Prostate gland (tissue), 2 donors: ENCODE results near the gene CTBP2. TPM values are rescaled to one million over a fixed set of nuclear protein-coding genes. Genes with fewer than 3 reads are reported as not detected.

ENCODE experiments used
- DNase-seq: peaks from one replicate; pipeline ENCODE4 v3.0.0-alpha.2; 2019; ENCODE audit warnings: low spot score
- H3K27ac ChIP-seq, 2 donors: fragments of 200-600 bp; sonication (generic); 2 replicates each; pipeline ENCODE4 v1.5.1; 2017 to 2019
- H3K27me3 ChIP-seq: fragments of 200-600 bp; sonication (generic); replicated peaks from 2 replicates; pipeline ENCODE4 v1.5.1; 2019; ENCODE audit not compliant: insufficient read depth
- H3K36me3 ChIP-seq, 2 donors: fragments of 200-600 bp; sonication (generic); 1 replicate in 1 of 2; 2 replicates in 1 of 2; pipeline versions ENCODE4 v1.5.1 to v1.8.1; 2017 to 2019
- H3K4me1 ChIP-seq: fragments of 200-600 bp; sonication (generic); replicated peaks from 2 replicates; pipeline ENCODE4 v1.5.1; 2019
- H3K4me3 ChIP-seq, 2 donors: fragments of 200-600 bp; sonication (generic); 2 replicates each; pipeline ENCODE4 v1.5.1; 2017 to 2019
- H3K9me3 ChIP-seq: fragments of 200-600 bp; sonication (generic); 2 replicates; pipeline ENCODE4 v1.5.1; 2017
- POLR2A ChIP-seq: fragments of 450-650 bp; IDR thresholded peaks from one replicate; pipeline ENCODE4 v1.6.1; 2016; ENCODE audit warnings: antibody characterized with exemption, mild to moderate bottlenecking
- POLR2AphosphoS5 ChIP-seq: sonication (generic); formaldehyde crosslinking; IDR thresholded peaks from one replicate; pipeline ENCODE4 v1.6.1; 2017; ENCODE audit warnings: antibody characterized with exemption
- WGBS: methylation state at CpG from one replicate; pipeline ENCODE4 v1.1.5; 2018; 5-methylcytosine and 5-hydroxymethylcytosine counted together
- intact Hi-C: fragments of 100-400 bp; cut with DNase I; formaldehyde crosslinking; loops from one replicate; pipeline ENCODE4 v1.14.2; 2022
- total RNA-seq, 2 donors: library from RNA; depleted of rRNA; stranded (reverse); fragments of >200 nt; gene quantifications; one replicate each; pipeline ENCODE4 v1.1.0, GENCODE V29; 2016
- TF ChIP-seq, protein P1 (sequence below), 4 experiments: fragments of 200-600 bp in 2 of 4; fragments of 450-650 bp in 2 of 4; sonication (generic) in 2 of 4; IDR thresholded peaks; 1 replicate in 3 of 4; 2 replicates in 1 of 4; pipeline ENCODE4 v1.5.1; 2016 to 2019; ENCODE audit warnings: antibody characterized with exemption in 4 of 4, mild to moderate bottlenecking in 2 of 4, moderate library complexity in 2 of 4

The CTBP2 gene
- total RNA-seq, 2 donors from 2014 or later, result 70.2 to 89.7 TPM

DNA sequence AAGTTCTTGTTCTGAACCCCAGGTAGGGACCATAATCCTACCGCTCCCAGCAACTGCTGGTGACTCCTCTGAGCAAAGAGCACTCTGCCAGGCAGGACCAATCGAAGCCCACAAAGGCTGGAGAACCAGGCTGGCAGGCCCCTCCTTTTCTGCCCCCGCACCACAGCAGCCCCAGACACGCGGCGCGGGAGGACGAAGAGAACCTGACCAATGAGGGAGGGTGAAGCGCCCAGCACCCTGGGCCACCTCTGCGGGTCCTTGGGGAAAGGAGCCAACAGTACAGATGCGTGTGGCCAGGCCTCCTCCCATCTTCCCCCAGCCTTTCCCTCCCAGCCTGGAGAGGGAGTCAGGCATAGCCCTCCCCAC lies 25.9 kb downstream of the CTBP2 start:
- H3K4me3 ChIP-seq, result no peak overlapping the region
- 56% methylated on average over 11 of the region's 11 CpGs for WGBS
- no peak for DNase-seq
- no peaks in the 10 kb centered on the region for H3K9me3 ChIP-seq
- intact Hi-C loops, result no loop called here
- TF ChIP-seq POLR2AphosphoS5, result no peak
- no peak for TF ChIP-seq POLR2A
- TF ChIP-seq, protein P1, sequence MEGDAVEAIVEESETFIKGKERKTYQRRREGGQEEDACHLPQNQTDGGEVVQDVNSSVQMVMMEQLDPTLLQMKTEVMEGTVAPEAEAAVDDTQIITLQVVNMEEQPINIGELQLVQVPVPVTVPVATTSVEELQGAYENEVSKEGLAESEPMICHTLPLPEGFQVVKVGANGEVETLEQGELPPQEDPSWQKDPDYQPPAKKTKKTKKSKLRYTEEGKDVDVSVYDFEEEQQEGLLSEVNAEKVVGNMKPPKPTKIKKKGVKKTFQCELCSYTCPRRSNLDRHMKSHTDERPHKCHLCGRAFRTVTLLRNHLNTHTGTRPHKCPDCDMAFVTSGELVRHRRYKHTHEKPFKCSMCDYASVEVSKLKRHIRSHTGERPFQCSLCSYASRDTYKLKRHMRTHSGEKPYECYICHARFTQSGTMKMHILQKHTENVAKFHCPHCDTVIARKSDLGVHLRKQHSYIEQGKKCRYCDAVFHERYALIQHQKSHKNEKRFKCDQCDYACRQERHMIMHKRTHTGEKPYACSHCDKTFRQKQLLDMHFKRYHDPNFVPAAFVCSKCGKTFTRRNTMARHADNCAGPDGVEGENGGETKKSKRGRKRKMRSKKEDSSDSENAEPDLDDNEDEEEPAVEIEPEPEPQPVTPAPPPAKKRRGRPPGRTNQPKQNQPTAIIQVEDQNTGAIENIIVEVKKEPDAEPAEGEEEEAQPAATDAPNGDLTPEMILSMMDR (IDR thresholded peaks at IDR 0.05), result no peak
- no peaks in the 10 kb centered on the region for H3K36me3 ChIP-seq
- H3K27me3 ChIP-seq, result no peaks in the 10 kb centered on the region
- H3K4me1 ChIP-seq, result peaks cover 7% of the 10 kb centered on the region
- peak overlapping the region; percentile 62 to 79 for H3K27ac ChIP-seq

GRCh38 chr10:125133696-125134482 lies 26.5 kb downstream of the CTBP2 start:
- Histone ChIP-seq H3K27me3 (no peaks in the 10 kb centered on the region), H3K9me3 (no peaks in the 10 kb centered on the region), H3K27ac (peak overlapping the region; percentile 62 to 79), H3K4me3 (no peak overlapping the region), H3K36me3 (no peaks in the 10 kb centered on the region), H3K4me1 (peaks cover 7% of the 10 kb centered on the region)
- TF ChIP-seq, protein P1 (IDR thresholded peaks at IDR 0.05), result no peak
- TF ChIP-seq POLR2A (no peak), POLR2AphosphoS5 (peak; percentile 51)
- WGBS, result 55% methylated on average over 14 of the region's 14 CpGs
- DNase-seq, result peak; percentile 51
- intact Hi-C loops, result no loop called here

- H3K4me3 ChIP-seq, result no peak overlapping the region
- WGBS, result 99% methylated on average over 4 of the region's 4 CpGs
- intact Hi-C loops, result no loop called here
- no peaks in the 10 kb centered on the region for H3K27me3 ChIP-seq
- peak overlapping the region in 1 of 2 donors; percentile 79 for H3K27ac ChIP-seq
- no peak for DNase-seq
- H3K9me3 ChIP-seq, result no peaks in the 10 kb centered on the region
- TF ChIP-seq POLR2A, result no peak
- TF ChIP-seq POLR2AphosphoS5, result no peak
- TF ChIP-seq, protein P1 (IDR thresholded peaks at IDR 0.05), result no peak
- H3K4me1 ChIP-seq, result peaks cover 7% of the 10 kb centered on the region
- no peaks in the 10 kb centered on the region for H3K36me3 ChIP-seq
Observed at GRCh38 chr10:125132344-125132743, 28.0 kb downstream of the CTBP2 start.

DNA sequence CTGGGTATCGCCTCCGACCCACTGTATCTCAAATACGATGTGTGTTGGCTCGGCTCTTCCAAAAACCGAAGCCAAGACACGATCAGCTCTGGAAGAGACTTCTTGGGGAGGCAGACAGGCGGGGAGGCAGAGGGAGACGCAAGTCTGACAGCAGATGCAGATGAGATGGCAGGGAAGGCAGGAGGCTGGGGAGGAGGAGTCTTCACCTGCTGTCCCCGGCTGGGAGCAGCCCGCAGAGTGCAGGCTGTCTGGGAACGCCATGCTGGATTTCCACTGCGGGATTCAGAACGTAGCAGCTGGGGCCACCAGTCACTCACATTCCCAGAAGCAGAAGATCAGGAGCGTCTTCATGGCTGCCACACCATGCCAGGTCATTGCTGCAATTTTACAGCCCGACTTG lies 29.4 kb downstream of the CTBP2 start:
- Histone ChIP-seq H3K4me3 (no peak overlapping the region), H3K36me3 (no peaks in the 10 kb centered on the region), H3K4me1 (peaks cover 7% of the 10 kb centered on the region), H3K27ac (no peak overlapping the region), H3K9me3 (no peaks in the 10 kb centered on the region), H3K27me3 (no peaks in the 10 kb centered on the region)
- WGBS, result 86% methylated on average over 15 of the region's 15 CpGs
- no peak for DNase-seq
- TF ChIP-seq POLR2A (no peak), POLR2AphosphoS5 (no peak)
- TF ChIP-seq, protein P1 (IDR thresholded peaks at IDR 0.05), result no peak
- intact Hi-C loops, result no loop called here

DNA sequence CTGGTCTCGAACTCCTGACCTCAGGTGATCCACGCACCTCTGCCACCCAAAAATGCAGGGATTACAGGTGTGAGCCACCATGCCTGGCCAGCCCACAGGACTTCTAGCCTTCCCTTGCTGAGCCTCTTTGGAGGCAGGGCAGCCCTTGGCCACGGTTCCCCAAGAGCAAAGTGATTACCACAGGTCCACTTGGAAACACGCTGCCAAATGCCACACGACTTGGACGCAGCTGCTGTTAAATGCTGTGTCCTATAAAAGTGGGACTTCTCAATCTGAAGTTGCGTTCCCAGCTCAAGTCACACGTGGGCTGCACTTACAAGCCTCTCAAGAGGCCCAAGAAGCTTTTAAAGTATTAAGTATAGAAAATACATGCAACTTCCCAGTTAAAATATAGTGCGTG lies 30.1 kb downstream of the CTBP2 start:
- intact Hi-C loops, result no loop called here

More for the DNA sequence above, 30.1 kb downstream of the CTBP2 start:
- H3K36me3 ChIP-seq, result no peaks in the 10 kb centered on the region
- H3K27me3 ChIP-seq, result no peaks in the 10 kb centered on the region
- no peak for DNase-seq
- no peak overlapping the region for H3K4me3 ChIP-seq
- no peak overlapping the region for H3K27ac ChIP-seq
- no peak for TF ChIP-seq POLR2A
- TF ChIP-seq POLR2AphosphoS5, result no peak
- TF ChIP-seq, protein P1 (IDR thresholded peaks at IDR 0.05), result no peak
- H3K4me1 ChIP-seq, result peaks cover 5% of the 10 kb centered on the region
- 65% methylated on average over 9 of the region's 9 CpGs for WGBS
- no peaks in the 10 kb centered on the region for H3K9me3 ChIP-seq
